Measurements from ENCODE around the gene COL20A1. TPM values are rescaled to one million over a fixed set of nuclear protein-coding genes. Genes with fewer than 3 reads are reported as not detected.
A peak's percentile ranks its signal among the peaks of the same experiment; 100 is the strongest.

The COL20A1 gene
- total RNA-seq, 1 experiment from 2014 or later = not detected

DNA sequence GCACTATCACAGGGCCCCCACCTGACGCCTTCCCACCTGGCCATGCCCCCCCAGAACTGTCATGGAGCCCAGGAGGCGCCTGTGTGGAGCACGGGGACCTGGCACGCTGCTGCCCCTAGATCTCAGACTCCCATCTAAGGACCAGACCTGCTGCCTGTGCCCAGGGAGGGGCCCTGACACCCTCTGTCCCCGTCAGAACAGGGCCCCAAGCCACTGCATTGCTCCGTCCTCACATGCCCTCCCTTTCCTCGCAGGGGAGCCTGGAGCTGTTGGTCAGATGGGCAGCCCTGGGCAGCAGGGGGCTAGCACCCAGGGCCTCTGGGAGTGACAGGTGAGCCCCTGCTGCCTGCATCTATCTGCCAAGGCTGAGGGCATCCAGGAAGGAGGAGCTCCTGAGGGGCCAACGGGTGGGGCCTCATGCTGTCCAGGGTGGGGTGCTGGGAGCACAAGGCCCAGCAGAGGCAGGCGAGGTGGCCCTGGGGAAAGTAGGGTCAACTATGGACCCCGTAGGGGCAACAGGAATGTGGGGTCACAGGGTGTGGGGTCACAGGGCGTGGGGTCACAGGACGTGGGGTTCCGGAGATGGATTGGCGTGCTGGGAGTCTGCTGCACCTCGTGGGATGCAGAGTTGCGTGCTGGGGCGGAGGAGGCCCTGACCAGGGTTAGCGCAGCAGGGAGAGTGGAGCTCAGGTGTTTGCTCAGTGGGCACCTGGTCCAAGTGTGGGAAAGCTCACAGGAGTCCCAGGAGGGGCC is 36.5 kb downstream of the COL20A1 start:
- Histone ChIP-seq H3K79me2 (ENCODE audit: low read length) (no peaks in the 10 kb centered on the region), H3K9me3 (ENCODE audit: low read length) (no peaks in the 10 kb centered on the region), H3K36me3 (ENCODE audit: low read depth, low read length) (no peaks in the 10 kb centered on the region), H4K20me1 (ENCODE audit: low read length) (no peaks in the 10 kb centered on the region), H3K27ac (ENCODE audit: low read length) (no peak overlapping the region), H3K4me3 (ENCODE audit: low read length) (no peak overlapping the region), H3K9me2 (replicated peaks; ENCODE audit: low read length) (no peaks in the 10 kb centered on the region), H3F3A (ENCODE audit: low read length, unreplicated experiment) (no peaks in the 10 kb centered on the region), H3K4me1 (ENCODE audit: insufficient read depth, low read length) (peaks cover 10% of the 10 kb centered on the region; the same call in 1 of the 2 replicates), H3K27me3 (ENCODE audit: low read length) (peaks cover 5% of the 10 kb centered on the region; the same call in 1 of the 2 replicates), H3K9ac (ENCODE audit: low read length) (no peak overlapping the region), H3K4me2 (ENCODE audit: low read length) (no peak overlapping the region), H2AFZ (ENCODE audit: low read length) (no peak overlapping the region)
- ATAC-seq (no peak), DNase-seq (no peak)
- BruUV-seq (replicated peaks) = no TSS peak
- TF ChIP-seq EZH2phosphoT487 (IDR thresholded peaks at IDR 0.05; ENCODE audit: borderline replicate concordance, low read length) (no peak), EZH2 (IDR thresholded peaks at IDR 0.05; ENCODE audit: low read length, unreplicated experiment) (no peak)
- TF ChIP-seq, protein P1, sequence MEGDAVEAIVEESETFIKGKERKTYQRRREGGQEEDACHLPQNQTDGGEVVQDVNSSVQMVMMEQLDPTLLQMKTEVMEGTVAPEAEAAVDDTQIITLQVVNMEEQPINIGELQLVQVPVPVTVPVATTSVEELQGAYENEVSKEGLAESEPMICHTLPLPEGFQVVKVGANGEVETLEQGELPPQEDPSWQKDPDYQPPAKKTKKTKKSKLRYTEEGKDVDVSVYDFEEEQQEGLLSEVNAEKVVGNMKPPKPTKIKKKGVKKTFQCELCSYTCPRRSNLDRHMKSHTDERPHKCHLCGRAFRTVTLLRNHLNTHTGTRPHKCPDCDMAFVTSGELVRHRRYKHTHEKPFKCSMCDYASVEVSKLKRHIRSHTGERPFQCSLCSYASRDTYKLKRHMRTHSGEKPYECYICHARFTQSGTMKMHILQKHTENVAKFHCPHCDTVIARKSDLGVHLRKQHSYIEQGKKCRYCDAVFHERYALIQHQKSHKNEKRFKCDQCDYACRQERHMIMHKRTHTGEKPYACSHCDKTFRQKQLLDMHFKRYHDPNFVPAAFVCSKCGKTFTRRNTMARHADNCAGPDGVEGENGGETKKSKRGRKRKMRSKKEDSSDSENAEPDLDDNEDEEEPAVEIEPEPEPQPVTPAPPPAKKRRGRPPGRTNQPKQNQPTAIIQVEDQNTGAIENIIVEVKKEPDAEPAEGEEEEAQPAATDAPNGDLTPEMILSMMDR (conservative IDR thresholded peaks at IDR 0.05; ENCODE audit: low read depth, low read length) = no peak
- intact Hi-C loops (cut with micrococcal nuclease) = no loop called here
- CTCF ChIA-PET = no interaction called here
- POLR2A ChIA-PET (ENCODE audit: unreplicated experiment) = no interaction called here

GRCh38 chr20:63330084-63330760 is 37.2 kb downstream of the COL20A1 start:
- Histone ChIP-seq H3K4me2 (ENCODE audit: low read length) (no peak overlapping the region), H3K4me1 (ENCODE audit: insufficient read depth, low read length) (peaks cover 10% of the 10 kb centered on the region; the same call in 1 of the 2 replicates), H3K36me3 (ENCODE audit: low read depth, low read length) (no peaks in the 10 kb centered on the region), H3K27me3 (ENCODE audit: low read length) (no peaks in the 10 kb centered on the region), H3K4me3 (ENCODE audit: low read length) (no peak overlapping the region), H2AFZ (ENCODE audit: low read length) (no peak overlapping the region), H3F3A (ENCODE audit: low read length, unreplicated experiment) (no peaks in the 10 kb centered on the region), H3K9ac (ENCODE audit: low read length) (no peak overlapping the region), H3K27ac (ENCODE audit: low read length) (no peak overlapping the region), H3K9me3 (ENCODE audit: low read length) (no peaks in the 10 kb centered on the region), H3K79me2 (ENCODE audit: low read length) (no peaks in the 10 kb centered on the region), H4K20me1 (ENCODE audit: low read length) (no peaks in the 10 kb centered on the region), H3K9me2 (replicated peaks; ENCODE audit: low read length) (no peaks in the 10 kb centered on the region)
- intact Hi-C loops (cut with micrococcal nuclease) = no loop called here
- DNase-seq (no peak), ATAC-seq (no peak)
- no TSS peak for BruUV-seq (replicated peaks)
- POLR2A ChIA-PET (ENCODE audit: unreplicated experiment) = no interaction called here
- TF ChIP-seq EZH2phosphoT487 (IDR thresholded peaks at IDR 0.05; ENCODE audit: borderline replicate concordance, low read length) (no peak), EZH2 (IDR thresholded peaks at IDR 0.05; ENCODE audit: low read length, unreplicated experiment) (no peak)
- TF ChIP-seq, protein P1 (conservative IDR thresholded peaks at IDR 0.05; ENCODE audit: low read depth, low read length) = no peak
- CTCF ChIA-PET = no interaction called here

DNA sequence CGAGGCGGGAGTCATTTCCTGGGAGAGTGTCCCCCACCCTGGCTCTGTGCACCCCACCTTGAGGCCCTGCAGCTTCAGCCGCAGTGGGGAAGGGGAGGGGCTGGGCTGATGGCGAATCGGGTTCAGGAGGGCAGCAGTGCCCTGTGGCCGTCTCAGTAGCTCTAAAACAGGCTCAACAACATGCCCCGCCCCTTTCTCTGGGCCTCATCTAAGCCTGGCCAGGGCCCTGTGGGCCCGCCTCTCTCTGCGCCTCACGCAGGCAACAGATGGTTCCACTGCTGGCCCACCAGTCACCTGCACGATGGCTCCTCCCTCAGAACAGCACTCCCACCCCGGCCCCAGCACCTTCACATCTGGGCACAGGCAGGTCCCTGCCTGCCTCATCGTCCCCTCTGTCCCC is 38.0 kb downstream of the COL20A1 start:
- no peak for TF ChIP-seq EZH2 (IDR thresholded peaks at IDR 0.05; ENCODE audit: low read length, unreplicated experiment)
- TF ChIP-seq EZH2phosphoT487 (IDR thresholded peaks at IDR 0.05; ENCODE audit: borderline replicate concordance, low read length) = no peak
- TF ChIP-seq, protein P1 (conservative IDR thresholded peaks at IDR 0.05; ENCODE audit: low read depth, low read length) = no peak
- H3K9me3 ChIP-seq (ENCODE audit: low read length) = no peaks in the 10 kb centered on the region
- H3F3A ChIP-seq (ENCODE audit: low read length, unreplicated experiment) = no peaks in the 10 kb centered on the region
- no TSS peak for BruUV-seq (replicated peaks)
- CTCF ChIA-PET = no interaction called here
- no peaks in the 10 kb centered on the region for H3K79me2 ChIP-seq (ENCODE audit: low read length)
- no peaks in the 10 kb centered on the region for H3K9me2 ChIP-seq (replicated peaks; ENCODE audit: low read length)
- intact Hi-C loops (cut with micrococcal nuclease) = no loop called here
- H2AFZ ChIP-seq (ENCODE audit: low read length) = no peak overlapping the region
- POLR2A ChIA-PET (ENCODE audit: unreplicated experiment) = no interaction called here
- peaks cover 10% of the 10 kb centered on the region; the same call in 1 of the 2 replicates for H3K4me1 ChIP-seq (ENCODE audit: insufficient read depth, low read length)
- H4K20me1 ChIP-seq (ENCODE audit: low read length) = no peaks in the 10 kb centered on the region
- no peak overlapping the region for H3K9ac ChIP-seq (ENCODE audit: low read length)
- H3K27ac ChIP-seq (ENCODE audit: low read length) = peak overlapping the region; percentile 42
- H3K4me2 ChIP-seq (ENCODE audit: low read length) = no peak overlapping the region
- no peak overlapping the region for H3K4me3 ChIP-seq (ENCODE audit: low read length)
- H3K27me3 ChIP-seq (ENCODE audit: low read length) = no peaks in the 10 kb centered on the region
- H3K36me3 ChIP-seq (ENCODE audit: low read depth, low read length) = no peaks in the 10 kb centered on the region
- ATAC-seq (no peak), DNase-seq (no peak)
